NOMO-1 (cell line): ENCODE measurements around the gene OAF.

Experiments
- DNase-seq, 2 experiments: peaks; one replicate each; lab custom pipeline; 2025; ENCODE audit not compliant: unreplicated experiment in 2 of 2; lab: John Stamatoyannopoulos, UW

The OAF gene

DNA sequence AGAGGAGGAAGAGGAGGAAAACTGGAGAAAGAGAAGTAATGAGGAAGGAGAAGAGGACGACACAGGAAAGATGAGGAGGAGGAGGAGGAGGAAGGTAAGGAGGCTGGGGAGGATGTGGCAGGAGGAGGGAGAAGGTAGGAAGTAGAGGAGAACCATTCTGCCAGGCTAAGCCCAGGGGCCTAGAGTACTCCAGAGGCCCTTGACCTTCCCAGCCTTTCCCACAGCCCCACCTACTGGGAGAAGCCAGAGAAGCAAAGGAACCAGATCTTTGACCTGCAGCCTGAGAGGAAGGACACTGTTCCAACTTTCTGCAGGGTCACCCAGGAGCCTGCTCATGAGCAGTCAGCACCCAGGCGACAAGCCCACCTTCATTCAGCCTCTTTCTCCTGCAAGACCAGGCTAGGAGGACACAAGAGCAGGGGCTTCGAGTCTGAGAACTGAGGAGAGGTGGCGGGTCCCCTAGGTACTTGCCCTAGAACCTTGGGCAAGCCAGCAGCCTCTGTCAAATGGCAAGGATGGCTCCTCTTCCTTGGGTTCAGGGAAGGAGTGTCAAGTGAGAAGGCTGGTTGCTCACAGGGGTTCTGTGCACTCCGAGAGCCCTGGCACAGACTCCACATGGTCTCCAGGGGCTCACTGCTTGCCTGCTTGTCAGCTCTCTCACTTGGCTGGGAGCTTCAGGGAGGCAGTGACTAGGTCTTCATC, 27.9 kb upstream of the OAF start:
- no peak for DNase-seq

DNA sequence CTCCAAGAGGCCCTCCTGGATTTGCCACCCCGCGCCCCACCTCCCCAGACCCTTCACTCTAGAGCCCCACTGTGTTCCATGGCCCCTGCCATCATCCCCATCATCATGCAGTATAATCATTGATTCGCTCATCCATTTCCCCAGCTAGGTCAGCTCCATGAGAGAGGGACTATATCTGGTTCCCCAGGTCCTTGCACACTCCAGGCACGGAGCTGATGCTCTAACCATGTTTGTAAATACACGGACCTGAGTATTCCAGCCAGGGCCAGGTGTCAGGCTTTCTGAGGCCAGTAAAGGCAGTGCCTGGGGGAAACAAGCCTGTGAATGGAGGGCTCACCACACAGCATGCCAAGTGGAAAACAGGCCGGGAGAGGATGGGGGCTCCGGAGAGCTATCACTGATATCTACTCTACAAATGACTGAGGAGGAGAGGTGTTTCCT, 27.1 kb upstream of the OAF start:
- DNase-seq = no peak

DNA sequence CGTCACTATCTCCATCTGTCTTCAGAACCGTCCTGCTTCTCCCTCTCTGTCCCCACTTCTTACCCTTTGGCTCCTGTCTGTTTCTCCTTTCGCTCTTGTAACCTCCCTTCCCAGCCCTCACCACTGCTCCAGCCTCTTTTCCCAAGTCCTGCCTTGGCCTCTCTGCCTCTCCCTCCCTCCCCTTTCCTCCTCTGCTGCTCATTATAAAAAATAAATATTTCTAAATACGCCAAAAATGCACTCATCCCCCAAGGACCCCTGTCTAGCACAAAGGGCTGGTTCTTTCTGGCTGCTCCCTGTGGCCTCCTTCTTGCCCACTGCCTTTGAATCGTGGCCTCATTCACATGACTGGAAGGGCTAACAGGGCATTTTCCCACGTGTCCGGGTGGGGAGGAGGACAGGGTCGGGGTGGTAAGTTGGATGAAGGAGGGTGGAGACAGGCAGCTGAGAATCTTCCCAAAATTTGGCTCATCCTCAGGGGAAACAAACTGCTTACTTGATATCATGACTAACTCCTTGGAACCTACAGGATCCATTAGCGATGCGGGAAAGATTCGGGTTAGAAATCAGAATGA, 26.4 kb upstream of the OAF start:
- no peak for DNase-seq

- no peak for DNase-seq
Measured at GRCh38 chr11:120184946-120185705, 25.7 kb upstream of the OAF start.

GRCh38 chr11:120185706-120186455, 25.0 kb upstream of the OAF start:
- no peak for DNase-seq

DNA sequence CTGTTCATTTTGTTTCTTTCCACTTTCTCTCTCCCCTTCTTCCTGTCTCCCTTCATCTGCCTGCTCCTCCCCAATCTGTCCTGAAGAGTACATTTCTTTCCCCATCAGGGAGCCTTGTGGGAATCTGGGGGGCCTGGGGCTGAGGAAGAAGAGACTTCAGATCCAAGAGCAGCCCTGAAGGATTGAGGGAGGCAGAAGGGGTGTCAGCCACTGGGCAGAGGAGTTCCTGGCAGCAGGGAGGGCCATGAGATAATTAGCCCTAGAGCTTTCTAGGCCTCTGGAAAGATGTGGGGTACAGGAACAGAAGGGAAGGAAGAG, 24.4 kb upstream of the OAF start:
- no peak for DNase-seq

GRCh38 chr11:120186774-120187591, 23.8 kb upstream of the OAF start:
- no peak for DNase-seq

DNA sequence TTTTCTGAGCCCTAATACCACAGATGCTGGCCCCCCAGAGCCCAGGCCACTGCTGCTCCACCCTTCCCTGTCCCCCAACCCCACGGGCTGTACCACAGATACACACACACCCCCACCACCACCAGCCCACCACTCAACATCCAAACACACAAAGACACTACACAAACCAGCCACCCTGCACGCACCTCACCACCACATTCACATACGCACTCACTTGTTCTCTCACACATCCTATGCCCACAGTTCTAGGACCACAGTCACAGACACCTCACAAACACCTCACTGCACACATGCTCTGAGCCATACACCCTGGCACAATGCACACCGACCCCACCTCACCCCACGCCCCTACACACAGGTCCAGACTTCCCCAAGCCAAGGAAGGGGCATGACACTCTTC, 22.5 kb upstream of the OAF start:
- no peak for DNase-seq

DNA sequence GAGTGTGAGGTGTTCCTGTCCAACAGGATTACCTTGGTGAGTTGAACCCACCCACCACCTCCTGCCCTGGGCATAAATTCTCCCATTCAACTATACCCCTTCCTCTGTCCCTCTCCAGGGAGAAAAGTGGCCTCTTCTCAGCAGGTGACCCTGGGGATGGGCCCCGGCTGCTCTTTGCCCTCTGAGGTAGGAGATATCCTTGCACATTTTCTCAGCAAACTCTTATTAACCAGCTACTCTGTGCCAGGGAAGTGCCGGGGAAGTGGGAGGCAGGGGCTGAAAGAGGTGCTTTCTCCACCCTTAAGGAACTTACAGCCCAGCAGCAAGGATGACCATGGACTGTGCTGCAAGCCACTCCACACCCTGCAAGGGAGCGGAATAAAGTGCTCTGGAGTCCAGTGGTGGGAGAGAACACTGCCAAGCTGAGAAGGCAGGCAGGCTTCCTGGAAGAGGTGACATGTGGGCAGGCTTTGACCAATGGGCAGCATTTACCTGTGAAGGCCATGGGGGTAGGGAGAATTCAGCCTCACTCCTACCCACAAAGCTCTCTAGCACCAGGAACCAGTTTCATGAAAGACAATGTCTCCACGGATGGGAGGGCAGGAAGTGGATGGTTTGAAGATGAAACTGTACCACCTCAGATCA, 21.9 kb upstream of the OAF start:
- DNase-seq = no peak

- DNase-seq = no peak
Measured at GRCh38 chr11:120191058-120191457, 19.8 kb upstream of the OAF start.

DNA sequence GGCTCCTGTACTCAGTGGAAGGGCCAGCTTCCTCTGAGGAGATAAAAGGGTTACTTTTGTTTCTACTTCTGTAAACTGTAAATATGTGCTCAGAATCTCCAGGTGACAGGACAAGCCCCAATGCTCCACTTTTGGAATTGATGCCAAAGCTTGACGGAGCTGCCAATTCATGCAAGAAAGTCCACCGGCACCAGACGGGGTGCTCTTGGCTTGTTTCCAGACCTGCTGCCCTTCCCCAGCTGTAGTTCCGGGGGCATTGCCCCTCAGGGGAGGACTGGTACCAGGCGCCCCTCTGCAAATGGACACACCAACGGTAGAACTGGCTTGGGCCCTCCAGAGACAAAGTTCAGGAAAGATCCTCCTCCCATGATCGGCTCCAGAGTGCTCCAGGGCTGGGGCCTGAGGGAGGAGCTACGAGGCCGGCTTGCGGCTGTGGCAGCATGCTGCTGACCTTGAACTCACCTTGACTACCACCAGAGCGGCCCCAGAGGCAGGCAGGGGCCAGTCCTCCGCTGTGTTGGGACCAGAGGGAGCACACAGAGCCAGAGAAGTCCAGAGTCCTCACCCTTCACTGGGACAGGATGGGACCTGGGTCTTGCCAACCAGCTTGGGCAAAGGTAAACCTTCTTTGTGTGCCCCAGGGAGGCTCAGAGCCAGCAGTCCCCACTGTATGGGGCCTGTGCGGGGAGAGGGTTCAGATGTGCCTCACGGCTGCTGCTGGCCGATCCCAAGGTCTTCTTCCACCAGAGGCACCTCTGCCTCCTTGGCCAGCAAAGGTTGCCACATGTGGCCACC, 17.8 kb upstream of the OAF start:
- no peak for DNase-seq

GRCh38 chr11:120194166-120194565, 16.7 kb upstream of the OAF start:
- no peak for DNase-seq

DNA sequence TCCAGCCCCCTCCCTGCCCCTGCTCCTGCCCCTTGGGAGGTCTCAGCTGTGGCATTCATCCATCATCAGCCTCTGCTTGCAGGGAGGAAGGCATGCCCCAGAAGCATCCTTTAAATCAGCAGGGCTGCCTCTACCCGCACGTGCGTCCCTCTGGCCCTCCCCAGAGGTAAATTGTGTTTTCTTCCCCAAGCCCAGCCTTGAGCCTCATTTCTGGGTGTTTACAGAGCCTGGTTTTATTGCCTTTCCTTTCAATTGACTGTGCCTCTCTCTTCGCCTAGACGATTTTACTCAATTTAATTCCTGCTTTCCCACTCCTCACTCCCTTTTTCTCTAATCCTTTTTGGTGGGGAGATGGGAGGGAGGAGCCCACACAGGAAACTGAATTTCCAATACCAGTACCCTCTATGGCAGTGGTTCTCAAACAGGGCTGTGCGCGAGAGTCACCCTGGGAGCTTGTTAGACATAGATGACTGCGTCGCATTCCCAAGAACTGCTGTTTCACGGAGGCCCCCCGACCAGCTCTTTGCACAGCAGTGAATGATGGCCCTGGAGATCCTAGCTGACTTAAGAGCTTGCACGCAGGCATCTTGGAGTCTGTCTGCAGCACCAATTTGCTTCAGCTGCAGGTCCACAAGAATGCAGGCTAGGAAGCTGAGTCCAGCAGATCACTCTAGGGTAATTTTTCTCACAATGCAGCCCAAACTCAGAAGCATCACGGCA, 15.1 kb upstream of the OAF start:
- no peak for DNase-seq

DNA sequence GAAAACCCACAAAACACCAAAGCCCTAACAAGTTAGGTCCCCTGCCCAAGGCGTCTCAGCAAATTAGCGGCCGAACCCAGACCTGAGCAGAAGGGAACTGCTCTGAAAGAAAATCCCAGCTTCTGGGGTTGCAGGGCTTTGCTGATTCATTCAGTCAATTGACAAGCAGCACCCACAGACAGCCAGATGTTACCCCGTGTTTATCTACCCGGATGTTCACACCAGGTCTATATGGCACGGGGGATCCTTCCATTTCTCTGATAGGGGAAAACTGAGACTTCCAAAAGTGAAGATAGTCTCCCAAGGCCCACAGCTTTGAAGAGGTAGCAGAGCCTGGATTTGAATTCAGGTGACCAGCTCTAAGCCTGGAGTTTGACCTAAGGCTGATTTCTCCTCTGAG, 14.0 kb upstream of the OAF start:
- DNase-seq = no peak

- no peak for DNase-seq
Measured at GRCh38 chr11:120197251-120197891, 13.5 kb upstream of the OAF start.

DNA sequence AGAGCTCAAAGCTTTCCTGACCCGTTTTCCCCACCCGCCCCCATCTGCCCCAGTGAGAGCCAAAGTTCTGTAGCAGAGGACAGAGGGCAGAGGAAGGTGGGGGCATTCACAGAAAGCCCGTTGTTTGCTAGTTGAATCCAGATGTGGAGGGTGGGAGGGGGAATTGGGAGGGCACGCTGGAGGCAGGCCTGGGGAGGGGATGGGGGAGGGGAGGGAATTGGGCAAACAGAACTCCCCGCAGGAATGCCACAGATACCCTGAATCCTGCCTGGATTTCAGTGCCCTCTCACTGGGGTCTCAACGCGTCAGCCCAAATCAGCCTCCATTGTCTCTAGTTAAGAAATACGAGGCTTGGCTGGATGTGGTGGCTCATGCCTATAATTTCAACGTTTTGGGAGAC, 12.9 kb upstream of the OAF start:
- no peak for DNase-seq

- no peak for DNase-seq
Measured at GRCh38 chr11:120198403-120198786, 12.4 kb upstream of the OAF start.

DNA sequence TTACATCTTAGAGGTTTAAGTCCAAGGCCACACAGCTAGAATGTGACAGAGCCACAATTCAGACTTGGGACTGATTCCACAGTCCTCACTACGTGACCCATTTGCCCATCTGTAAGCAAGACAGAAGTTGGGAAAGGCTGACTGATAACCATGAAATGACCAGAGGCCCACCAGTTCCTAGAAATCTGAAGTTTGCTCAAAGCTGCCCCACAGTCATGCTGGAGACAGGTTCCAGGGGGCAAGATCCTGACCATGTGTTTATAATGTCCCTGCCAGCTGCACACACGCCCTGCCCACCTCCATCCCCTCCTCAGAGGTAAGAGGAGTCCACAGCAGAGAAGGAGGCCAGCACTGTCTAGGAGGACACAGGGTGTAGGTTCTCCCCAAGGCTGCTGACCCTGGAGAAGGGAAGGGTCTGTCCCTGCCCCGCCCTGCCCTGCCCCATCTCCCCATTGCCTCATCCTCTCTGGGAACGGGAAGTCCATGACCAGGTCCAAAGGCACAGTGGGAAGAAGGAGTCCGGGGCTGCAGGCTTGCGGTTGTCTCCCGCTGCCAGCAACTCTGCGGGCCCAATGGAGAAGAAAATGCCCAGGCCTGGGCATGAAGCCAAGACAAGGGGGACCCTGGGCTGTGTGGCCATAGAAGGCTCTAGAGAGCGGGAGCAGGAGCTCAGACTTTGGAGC, 11.9 kb upstream of the OAF start:
- no peak for DNase-seq
